Rectal smooth muscle tissue (tissue), 1 donor: ENCODE measurements around the gene KRTAP4-7.
"Not testable (repeated sequence)": the region's sequence is repeated elsewhere in the genome, so short reads cannot be mapped to it uniquely, and the experiment has no call there.

ENCODE experiments used
- H3K27ac ChIP-seq: one replicate; pipeline ENCODE4 v1.7.0; 2013; ENCODE audit warnings: low read depth, low read length, inconsistent platforms
- H3K27me3 ChIP-seq: one replicate; pipeline ENCODE4 v1.7.0; 2013; ENCODE audit warnings: low read length; ENCODE audit not compliant: control insufficient read depth, insufficient read depth
- H3K36me3 ChIP-seq: one replicate; pipeline ENCODE4 v1.7.0; 2013; ENCODE audit warnings: low read length; ENCODE audit not compliant: control insufficient read depth, insufficient read depth
- H3K4me1 ChIP-seq: one replicate; pipeline ENCODE4 v1.7.0; 2013; ENCODE audit warnings: low read length; ENCODE audit not compliant: control insufficient read depth, insufficient read depth
- H3K4me3 ChIP-seq: one replicate; pipeline ENCODE4 v1.7.0; 2013; ENCODE audit warnings: low read length
- H3K9ac ChIP-seq: one replicate; pipeline ENCODE4 v1.7.0; 2013; ENCODE audit warnings: low read length

The KRTAP4-7 gene

GRCh38 chr17:41084100-41084856 is at the start of gene KRTAP4-7:
Gene KRTAP4-7 (plus strand): TSS chr17:41084150. CDS start chr17:41084207, 57 bp downstream.
- H3K4me3 ChIP-seq = not testable (repeated sequence)

DNA sequence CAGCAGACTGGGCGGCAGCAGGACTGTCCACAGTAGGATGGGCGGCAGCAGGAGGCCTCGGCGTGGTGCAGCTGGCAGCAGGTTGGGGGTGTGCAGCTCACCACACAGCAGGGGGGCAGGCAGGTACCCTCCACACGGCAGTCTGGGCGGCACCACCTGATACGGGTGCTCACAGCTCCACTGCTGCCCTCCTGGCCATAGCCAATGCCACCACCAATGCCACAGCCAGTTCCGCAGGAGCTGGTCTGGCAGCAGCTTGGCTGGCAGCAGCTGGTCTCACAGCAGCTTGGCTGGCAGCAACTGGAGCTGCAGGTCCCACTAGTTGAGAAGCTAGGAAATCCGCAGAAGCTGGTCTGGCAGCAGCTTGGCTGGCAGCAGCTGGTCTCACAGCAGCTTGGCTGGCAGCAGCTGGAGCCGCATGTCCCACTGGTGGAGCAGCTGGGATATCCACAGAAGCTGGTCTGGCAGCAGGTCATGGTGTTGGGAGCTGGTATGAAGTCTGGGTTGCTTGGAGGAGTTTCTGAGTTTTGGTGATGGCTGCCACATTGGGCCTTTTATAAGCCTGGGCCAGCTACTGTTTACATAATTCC is 49.5 kb upstream of the KRTAP4-7 start, which contains the start of gene KRTAP1-3:
Gene KRTAP1-3 (minus strand): TSS at position 529 of the 590 bp plus-strand sequence. CDS start 53 bp downstream, at position 476.
- H3K4me3 ChIP-seq, H3K27me3 ChIP-seq, H3K36me3 ChIP-seq, H3K27ac ChIP-seq, H3K9ac ChIP-seq, H3K4me1 ChIP-seq: not testable (repeated sequence)

More at GRCh38 chr17:41084100-41084856, at the start of gene KRTAP4-7:
- not testable (repeated sequence) for H3K9ac ChIP-seq, H3K36me3 ChIP-seq, H3K4me1 ChIP-seq, H3K27me3 ChIP-seq, H3K27ac ChIP-seq

DNA sequence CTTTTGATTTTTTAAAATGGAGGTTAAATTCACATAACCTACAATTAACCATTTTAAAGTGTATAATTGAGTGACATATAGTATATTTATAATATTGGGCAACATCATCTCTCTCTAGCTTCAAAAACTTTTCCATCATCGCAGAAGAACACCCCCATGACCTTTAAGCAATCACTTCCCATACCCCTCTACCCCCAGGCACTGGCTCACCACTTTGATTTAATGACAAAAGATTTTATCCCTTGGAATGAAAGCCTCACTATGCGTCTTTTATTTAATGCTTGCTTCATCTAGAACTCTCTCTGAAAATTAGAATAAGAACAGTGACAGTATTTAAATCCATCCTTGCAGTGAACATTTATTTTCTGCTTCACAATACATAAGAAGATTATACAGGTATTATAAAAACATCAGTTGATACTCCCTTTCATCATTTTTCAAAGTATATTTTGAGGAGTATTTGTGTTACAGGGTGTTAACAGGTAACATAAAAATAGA is 46.0 kb upstream of the KRTAP4-7 start:
- no peak overlapping the region for H3K9ac ChIP-seq
- no peaks in the 10 kb centered on the region for H3K36me3 ChIP-seq
- no peaks in the 10 kb centered on the region for H3K4me1 ChIP-seq
- no peaks in the 10 kb centered on the region for H3K27me3 ChIP-seq
- H3K27ac ChIP-seq = no peak overlapping the region
- no peak overlapping the region for H3K4me3 ChIP-seq

GRCh38 chr17:41040783-41041571 is 43.0 kb upstream of the KRTAP4-7 start, which contains the start of gene KRTAP1-1:
Gene KRTAP1-1 (minus strand): TSS chr17:41041450. CDS start chr17:41041397, 53 bp downstream.
- not testable (repeated sequence) for H3K4me1 ChIP-seq, H3K27me3 ChIP-seq, H3K9ac ChIP-seq, H3K4me3 ChIP-seq, H3K27ac ChIP-seq, H3K36me3 ChIP-seq

DNA sequence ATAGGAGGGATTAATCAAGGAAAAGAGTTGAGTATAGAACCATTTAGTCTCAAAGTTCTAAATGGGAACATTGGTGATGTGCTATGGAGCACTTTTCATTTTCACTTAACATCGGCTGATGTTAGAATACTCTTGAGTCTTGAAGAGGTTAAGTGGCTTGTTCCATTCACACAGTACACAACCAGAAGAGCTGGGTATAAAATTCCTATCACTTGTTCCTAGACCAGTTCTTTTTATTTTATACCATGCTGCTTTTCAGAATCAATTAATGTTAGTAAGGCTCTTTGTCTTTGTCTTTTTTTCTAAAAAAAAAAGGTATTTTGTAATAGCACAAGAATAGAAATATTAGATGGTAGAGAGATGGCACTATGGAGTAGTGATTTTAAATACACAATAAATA is 41.0 kb upstream of the KRTAP4-7 start:
- H3K27ac ChIP-seq = no peak overlapping the region
- H3K4me3 ChIP-seq = no peak overlapping the region
- no peaks in the 10 kb centered on the region for H3K27me3 ChIP-seq
- no peaks in the 10 kb centered on the region for H3K4me1 ChIP-seq
- H3K9ac ChIP-seq = no peak overlapping the region
- H3K36me3 ChIP-seq = no peaks in the 10 kb centered on the region

DNA sequence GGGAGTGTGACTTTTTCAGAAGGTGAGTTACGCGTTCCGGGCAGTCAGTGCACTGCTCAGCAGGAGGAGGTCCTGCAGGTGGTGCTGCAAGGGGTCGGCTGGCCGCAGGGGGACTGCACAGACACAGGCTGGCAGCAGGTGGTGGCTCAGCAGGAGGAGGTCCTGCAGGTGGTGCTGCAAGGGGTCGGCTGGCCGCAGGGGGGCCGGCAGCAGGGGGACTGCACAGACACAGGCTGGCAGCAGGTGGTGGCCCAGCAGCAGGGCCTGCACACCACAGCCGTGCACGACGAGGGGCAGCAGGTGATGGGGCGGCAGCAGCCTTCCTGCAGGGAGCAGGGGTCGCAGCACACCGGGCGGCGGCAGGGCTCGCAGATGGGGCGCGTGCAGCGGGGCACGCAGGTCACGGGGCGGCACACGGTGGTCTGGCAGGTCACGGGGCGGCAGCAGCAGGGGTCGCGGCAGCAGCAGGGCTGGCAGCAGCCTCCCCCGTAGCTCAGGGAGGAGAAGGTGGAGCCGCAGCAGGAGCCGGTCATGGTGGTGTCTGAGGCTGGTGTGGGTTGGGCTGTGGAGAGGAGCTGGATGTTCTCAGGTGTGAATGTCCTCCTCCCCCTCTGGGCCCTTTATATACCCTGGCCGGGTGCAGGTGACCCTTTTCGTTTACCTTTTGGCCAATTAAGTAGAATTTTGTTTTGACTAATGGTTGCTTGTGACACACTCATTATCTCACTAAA is 37.0 kb upstream of the KRTAP4-7 start, which contains the start of gene KRTAP2-1:
Gene KRTAP2-1 (minus strand): TSS at position 582 of the 731 bp plus-strand sequence. CDS start 49 bp downstream, at position 533.
- H3K27me3 ChIP-seq, H3K27ac ChIP-seq, H3K4me1 ChIP-seq, H3K36me3 ChIP-seq, H3K4me3 ChIP-seq, H3K9ac ChIP-seq: not testable (repeated sequence)

- Histone ChIP-seq H3K4me1 (no peaks in the 10 kb centered on the region), H3K9ac (no peak overlapping the region), H3K27me3 (no peaks in the 10 kb centered on the region), H3K36me3 (no peaks in the 10 kb centered on the region), H3K27ac (no peak overlapping the region), H3K4me3 (no peak overlapping the region)
Observed at GRCh38 chr17:41048441-41048840, 35.5 kb upstream of the KRTAP4-7 start.

GRCh38 chr17:41049110-41049509 is 34.8 kb upstream of the KRTAP4-7 start:
- no peaks in the 10 kb centered on the region for H3K4me1 ChIP-seq
- no peak overlapping the region for H3K4me3 ChIP-seq
- H3K27me3 ChIP-seq = no peaks in the 10 kb centered on the region
- H3K36me3 ChIP-seq = no peaks in the 10 kb centered on the region
- H3K9ac ChIP-seq = no peak overlapping the region
- no peak overlapping the region for H3K27ac ChIP-seq

- H3K27me3 ChIP-seq = no peaks in the 10 kb centered on the region
- H3K36me3 ChIP-seq = no peaks in the 10 kb centered on the region
- H3K9ac ChIP-seq = no peak overlapping the region
- no peaks in the 10 kb centered on the region for H3K4me1 ChIP-seq
- no peak overlapping the region for H3K27ac ChIP-seq
- no peak overlapping the region for H3K4me3 ChIP-seq
Observed at GRCh38 chr17:41052566-41052965, 31.4 kb upstream of the KRTAP4-7 start.

GRCh38 chr17:41054025-41054424 is 29.9 kb upstream of the KRTAP4-7 start:
- Histone ChIP-seq H3K36me3 (no peaks in the 10 kb centered on the region), H3K9ac (no peak overlapping the region), H3K27ac (no peak overlapping the region), H3K27me3 (no peaks in the 10 kb centered on the region), H3K4me3 (no peak overlapping the region), H3K4me1 (no peaks in the 10 kb centered on the region)

DNA sequence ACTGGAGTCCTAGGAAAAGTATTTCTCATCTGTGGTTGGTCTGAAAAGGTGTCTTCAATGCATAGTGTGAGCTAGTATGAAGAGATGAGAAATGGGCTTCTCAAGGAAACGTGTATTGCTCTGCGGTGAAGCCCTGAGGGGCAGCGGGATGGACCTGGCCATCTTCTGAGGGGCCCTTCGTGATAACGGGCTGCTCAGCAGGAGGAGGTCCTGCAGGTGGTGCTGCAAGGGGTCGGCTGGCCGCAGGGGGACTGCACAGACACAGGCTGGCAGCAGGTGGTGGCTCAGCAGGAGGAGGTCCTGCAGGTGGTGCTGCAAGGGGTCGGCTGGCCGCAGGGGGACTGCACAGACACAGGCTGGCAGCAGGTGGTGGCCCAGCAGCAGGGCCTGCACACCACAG is 29.4 kb upstream of the KRTAP4-7 start:
- H3K27me3 ChIP-seq, H3K4me3 ChIP-seq, H3K36me3 ChIP-seq: not testable (repeated sequence)

DNA sequence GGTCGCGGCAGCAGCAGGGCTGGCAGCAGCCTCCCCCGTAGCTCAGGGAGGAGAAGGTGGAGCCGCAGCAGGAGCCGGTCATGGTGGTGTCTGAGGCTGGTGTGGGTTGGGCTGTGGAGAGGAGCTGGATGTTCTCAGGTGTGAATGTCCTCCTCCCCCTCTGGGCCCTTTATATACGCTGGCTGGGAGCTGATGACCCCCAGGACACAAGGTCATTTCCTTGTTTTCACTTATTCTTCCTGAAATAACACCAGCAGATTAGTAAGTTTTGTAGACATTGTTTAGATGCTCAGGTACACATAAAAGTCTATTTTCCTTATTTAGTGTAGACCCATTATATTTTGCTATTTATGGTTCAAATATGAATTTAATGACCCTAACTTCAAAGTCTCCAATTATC is 28.8 kb upstream of the KRTAP4-7 start, which contains the start of gene KRTAP2-2:
Gene KRTAP2-2 (minus strand): TSS at position 101 of the 400 bp plus-strand sequence. CDS start 19 bp downstream, at position 82.
- not testable (repeated sequence) for H3K4me3 ChIP-seq, H3K27me3 ChIP-seq, H3K9ac ChIP-seq, H3K27ac ChIP-seq, H3K36me3 ChIP-seq, H3K4me1 ChIP-seq

More for the DNA sequence above, 29.4 kb upstream of the KRTAP4-7 start:
- H3K4me1 ChIP-seq, H3K9ac ChIP-seq, H3K27ac ChIP-seq: not testable (repeated sequence)
